ENCODE results near the gene IKBKE.

Gene IKBKE

DNA sequence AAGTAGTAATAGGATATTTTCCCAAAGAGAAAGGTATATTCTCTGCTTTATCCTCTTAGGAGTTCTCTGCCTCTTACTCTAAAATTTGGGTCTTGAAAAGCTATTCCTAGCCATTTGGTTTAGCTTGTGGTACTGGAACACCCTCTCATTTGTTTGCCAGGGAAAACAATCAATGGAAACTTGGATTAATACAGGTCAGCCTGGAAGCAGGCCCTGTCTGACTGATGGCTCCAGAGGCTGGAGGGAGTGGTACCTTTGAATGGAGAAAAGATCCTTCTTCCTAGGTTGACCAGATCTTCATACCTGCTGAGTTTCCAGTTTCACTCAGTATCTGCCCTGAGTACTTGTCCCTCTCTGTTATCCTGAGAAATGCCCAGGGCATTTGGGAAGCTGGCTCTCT, 31.7 kb upstream of the IKBKE start:
- TF ChIP-seq, protein P1, sequence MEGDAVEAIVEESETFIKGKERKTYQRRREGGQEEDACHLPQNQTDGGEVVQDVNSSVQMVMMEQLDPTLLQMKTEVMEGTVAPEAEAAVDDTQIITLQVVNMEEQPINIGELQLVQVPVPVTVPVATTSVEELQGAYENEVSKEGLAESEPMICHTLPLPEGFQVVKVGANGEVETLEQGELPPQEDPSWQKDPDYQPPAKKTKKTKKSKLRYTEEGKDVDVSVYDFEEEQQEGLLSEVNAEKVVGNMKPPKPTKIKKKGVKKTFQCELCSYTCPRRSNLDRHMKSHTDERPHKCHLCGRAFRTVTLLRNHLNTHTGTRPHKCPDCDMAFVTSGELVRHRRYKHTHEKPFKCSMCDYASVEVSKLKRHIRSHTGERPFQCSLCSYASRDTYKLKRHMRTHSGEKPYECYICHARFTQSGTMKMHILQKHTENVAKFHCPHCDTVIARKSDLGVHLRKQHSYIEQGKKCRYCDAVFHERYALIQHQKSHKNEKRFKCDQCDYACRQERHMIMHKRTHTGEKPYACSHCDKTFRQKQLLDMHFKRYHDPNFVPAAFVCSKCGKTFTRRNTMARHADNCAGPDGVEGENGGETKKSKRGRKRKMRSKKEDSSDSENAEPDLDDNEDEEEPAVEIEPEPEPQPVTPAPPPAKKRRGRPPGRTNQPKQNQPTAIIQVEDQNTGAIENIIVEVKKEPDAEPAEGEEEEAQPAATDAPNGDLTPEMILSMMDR (IDR thresholded peaks at IDR 0.05) = no peak

DNA sequence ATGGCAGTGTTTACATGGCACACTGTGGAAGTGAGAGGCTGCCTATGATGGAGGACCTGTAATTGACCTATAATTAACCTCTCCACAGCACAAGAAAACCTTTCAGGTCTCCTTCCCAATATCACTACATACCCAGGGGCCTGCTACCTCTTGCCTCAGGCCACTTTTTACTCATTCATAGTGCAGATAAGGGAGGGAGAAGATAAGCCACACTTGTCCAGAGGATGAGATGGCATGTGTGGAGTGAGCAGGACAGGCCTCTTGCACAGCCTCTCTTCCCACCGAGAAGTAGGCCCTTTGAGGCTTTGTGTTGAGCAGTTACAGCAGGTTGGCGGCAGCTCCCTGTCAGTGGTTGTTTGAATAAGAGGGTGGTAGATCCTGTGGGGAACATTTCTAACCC, 31.1 kb upstream of the IKBKE start:
- TF ChIP-seq, protein P1 (IDR thresholded peaks at IDR 0.05) = no peak

DNA sequence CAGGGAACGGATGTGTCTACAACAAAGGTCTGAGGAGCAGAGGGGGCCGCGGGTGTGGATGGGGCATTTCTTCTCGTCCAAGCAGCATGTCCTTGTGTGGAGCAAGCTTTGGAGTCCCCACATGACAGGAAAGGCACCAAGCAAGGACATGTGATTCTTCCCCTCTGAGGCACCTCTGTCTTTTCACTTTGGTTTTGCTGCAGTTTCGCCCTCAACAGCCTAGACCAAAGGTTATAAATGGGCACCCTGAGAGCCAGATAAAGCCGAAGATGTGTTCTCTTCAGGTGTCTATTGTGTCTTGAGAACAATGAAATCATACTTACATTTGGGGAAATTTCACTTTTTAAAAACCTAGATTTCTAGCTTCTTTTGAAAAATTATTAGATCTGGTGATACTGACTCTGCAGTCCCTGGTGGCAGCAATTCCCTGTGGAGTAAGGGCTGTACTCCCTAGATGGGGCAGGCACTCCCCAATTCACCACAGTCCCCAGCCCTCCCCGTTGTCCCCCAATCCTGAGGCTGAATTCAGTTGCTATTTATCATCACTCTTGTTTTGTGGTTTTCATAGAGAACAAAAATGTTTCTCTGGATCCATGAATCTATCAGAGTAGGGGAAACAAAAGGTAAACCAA, 28.8 kb upstream of the IKBKE start:
- TF ChIP-seq, protein P1 (IDR thresholded peaks at IDR 0.05) = no peak

DNA sequence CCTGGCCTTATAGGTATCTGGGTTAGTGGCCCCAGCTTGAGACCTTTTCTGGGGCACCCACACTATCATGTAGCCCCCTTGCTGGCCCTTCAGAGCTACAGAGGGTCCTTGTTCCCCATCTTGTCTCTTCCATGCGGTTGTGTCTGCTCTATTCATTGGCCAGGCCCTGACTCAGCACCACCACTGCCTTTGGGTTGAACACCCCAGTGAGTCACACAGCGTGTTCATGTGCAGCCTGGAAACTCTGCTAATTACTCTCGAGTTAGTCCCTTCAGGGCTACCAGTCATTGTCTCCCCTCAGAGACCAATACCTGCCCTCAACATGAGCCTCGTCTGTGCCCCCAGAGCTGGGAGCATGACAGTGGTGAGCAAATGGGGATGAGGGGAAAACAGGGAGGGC, 28.2 kb upstream of the IKBKE start:
- TF ChIP-seq, protein P1 (IDR thresholded peaks at IDR 0.05) = no peak

DNA sequence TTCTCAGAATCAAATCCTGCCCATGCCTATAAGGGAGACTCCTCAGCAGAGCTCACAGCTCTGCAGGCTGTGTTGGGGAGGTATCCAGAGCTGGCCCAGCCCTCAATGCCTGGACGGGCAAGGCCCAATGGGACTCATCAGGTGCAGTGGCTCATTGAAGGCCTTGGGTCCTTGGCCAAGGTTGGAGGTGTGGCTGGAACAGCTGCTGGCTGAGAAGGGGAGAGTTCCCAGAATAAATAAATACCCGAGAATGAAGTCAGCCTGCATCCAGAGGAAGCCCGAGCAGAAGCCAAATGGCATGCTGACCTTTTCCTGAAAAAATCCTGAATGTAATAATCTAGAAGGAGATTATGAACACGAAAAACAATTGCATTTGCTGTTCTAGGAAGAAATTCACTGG, 25.2 kb upstream of the IKBKE start:
- TF ChIP-seq, protein P1 (IDR thresholded peaks at IDR 0.05) = no peak

DNA sequence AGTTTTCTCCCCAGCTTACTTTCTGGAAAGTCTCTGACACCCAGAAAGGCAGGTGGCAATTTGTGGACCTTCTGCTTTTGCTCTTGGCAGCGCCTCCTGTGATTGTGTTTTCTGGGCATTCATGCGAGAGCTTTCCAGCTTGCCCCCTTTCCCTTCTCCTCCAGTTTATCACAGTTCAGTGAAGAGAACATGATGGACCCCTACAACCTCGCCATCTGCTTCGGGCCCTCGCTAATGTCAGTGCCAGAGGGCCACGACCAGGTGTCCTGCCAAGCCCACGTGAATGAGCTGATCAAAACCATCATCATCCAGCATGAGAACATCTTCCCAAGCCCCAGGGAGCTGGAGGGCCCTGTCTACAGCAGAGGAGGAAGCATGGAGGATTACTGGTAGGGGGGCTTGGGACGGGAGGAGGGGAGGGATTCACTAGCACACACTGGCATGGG, 24.3 kb upstream of the IKBKE start:
- TF ChIP-seq, protein P1 (IDR thresholded peaks at IDR 0.05) = no peak

DNA sequence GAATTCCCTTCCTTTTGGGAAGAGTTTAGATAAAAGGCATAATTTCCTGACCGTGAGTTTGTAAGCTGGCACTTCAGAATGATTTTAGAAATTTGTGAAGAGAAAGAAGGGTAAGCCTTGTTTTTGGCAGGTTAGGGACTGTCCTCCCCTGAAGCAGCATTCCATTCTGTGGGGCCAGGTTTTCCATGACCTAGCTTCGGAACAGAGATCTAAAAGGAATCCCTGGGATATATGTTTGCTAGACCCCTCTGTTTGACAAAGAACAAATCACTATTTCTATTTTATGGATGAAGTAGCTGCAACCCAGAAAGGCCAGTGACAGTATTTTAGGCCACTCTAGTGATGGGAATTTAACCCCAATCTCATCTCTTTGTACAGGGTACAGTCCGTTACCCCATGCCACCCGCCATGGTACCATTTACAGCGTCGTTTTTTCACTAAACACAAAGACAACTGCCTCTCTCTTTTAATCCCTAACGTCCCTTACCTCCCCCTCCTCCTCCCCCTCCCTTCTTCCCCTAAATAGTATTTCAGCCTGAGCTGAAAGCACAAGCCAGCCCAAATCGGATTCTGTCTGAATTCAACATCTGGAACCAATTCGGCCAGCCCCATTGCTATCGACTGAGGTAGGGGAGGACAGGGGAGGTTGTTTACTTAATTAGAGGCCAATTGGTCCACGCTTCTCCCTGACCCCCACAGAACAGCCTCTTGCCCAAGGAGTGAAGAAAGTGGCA, 23.4 kb upstream of the IKBKE start:
- TF ChIP-seq, protein P1 (IDR thresholded peaks at IDR 0.05) = no peak

Data from LNCAP (cell line).